Measurements from ENCODE around the gene GMIP.

GRCh38 chr19:19644054-19644388, 564 bp upstream of the GMIP start:
- TF ChIP-seq CTCF (conservative IDR thresholded peaks at IDR 0.05 in 1 of 2, IDR thresholded peaks at IDR 0.05 in 1 of 2; ENCODE audit: low read depth in 1 of 2, low read length in 2 of 2): no peak
- no peak for TF ChIP-seq EZH2 (IDR thresholded peaks at IDR 0.05; ENCODE audit: low read length, missing control alignments)

All from fibroblast of lung (primary cell).